Measurements from ENCODE around the gene FARS2. TPM values are rescaled to one million over a fixed set of nuclear protein-coding genes. Genes with fewer than 3 reads are reported as not detected.

Gene FARS2
- total RNA-seq, 1 experiment from 2014 or later: 17.8 TPM

DNA sequence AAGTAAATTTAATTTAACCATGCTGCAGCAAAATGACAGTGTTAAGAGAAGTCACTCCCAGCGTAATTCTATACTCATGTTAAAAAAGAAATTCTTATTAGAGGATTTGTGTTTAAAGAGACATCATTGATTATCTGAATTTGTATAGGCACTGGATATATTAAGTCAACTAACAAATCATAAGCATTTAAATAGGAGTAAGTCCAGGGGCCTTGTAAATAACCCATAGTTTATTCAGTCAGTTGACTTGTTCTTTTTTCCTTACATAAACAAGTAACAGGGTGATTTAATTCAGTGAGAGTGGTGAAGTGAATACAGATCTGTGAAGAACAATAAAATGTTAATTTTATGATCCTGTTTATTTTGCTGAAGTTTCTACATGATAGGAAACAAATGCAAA is 23.0 kb upstream of the FARS2 start:
- Histone ChIP-seq H3K4me1 (ENCODE audit: insufficient read depth, low read length, poor library complexity, severe bottlenecking) (no peaks in the 10 kb centered on the region), H3K4me3 (ENCODE audit: low read depth, low read length, poor library complexity, severe bottlenecking) (no peak overlapping the region), H3K27me3 (replicated peaks; ENCODE audit: insufficient read depth, low read depth, low read length, poor library complexity) (no peaks in the 10 kb centered on the region), H3K36me3 (ENCODE audit: insufficient read depth, low read length, poor library complexity, severe bottlenecking) (no peaks in the 10 kb centered on the region), H3K27ac (ENCODE audit: low read depth, low read length, poor library complexity, severe bottlenecking) (no peak overlapping the region), H3K9me3 (ENCODE audit: low read depth, low read length, poor library complexity, severe bottlenecking) (no peaks in the 10 kb centered on the region)
- BruUV-seq (replicated peaks): no TSS peak
- ChIA-PET POLR2A (ENCODE audit: low non-redundant PET) (no interaction called here), CTCF (no interaction called here)
- DNase-seq (ENCODE audit: low spot score): no peak
- intact Hi-C loops (cut with micrococcal nuclease; ENCODE audit: unreplicated experiment): no loop called here
- TF ChIP-seq, protein P1, sequence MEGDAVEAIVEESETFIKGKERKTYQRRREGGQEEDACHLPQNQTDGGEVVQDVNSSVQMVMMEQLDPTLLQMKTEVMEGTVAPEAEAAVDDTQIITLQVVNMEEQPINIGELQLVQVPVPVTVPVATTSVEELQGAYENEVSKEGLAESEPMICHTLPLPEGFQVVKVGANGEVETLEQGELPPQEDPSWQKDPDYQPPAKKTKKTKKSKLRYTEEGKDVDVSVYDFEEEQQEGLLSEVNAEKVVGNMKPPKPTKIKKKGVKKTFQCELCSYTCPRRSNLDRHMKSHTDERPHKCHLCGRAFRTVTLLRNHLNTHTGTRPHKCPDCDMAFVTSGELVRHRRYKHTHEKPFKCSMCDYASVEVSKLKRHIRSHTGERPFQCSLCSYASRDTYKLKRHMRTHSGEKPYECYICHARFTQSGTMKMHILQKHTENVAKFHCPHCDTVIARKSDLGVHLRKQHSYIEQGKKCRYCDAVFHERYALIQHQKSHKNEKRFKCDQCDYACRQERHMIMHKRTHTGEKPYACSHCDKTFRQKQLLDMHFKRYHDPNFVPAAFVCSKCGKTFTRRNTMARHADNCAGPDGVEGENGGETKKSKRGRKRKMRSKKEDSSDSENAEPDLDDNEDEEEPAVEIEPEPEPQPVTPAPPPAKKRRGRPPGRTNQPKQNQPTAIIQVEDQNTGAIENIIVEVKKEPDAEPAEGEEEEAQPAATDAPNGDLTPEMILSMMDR (conservative IDR thresholded peaks at IDR 0.05; ENCODE audit: low read depth, low read length): no peak
- TF ChIP-seq EZH2 (IDR thresholded peaks at IDR 0.05; ENCODE audit: borderline replicate concordance, low read depth, low read length, poor library complexity, severe bottlenecking): no peak

DNA sequence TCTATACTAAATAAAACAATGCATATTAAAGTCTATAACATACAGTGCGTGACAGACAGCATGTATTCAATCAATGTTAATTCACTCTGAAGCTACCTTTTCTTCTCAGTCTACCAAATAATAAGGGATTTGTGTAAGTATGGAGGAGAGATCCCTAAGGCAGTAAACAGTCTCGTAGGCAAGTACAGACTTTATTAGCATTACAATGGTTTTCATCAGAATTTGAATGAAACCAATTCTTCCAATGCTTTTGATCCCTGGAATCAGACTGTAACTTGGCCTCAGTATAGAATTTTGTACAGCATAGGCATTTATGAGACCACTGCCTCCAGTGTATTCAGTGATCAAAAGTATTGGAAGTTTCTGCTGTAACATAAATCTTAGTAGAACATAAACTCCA is 20.1 kb upstream of the FARS2 start:
- Histone ChIP-seq H3K27ac (ENCODE audit: low read depth, low read length, poor library complexity, severe bottlenecking) (no peak overlapping the region), H3K36me3 (ENCODE audit: insufficient read depth, low read length, poor library complexity, severe bottlenecking) (peaks cover 3% of the 10 kb centered on the region), H3K27me3 (replicated peaks; ENCODE audit: insufficient read depth, low read depth, low read length, poor library complexity) (no peaks in the 10 kb centered on the region), H3K4me3 (ENCODE audit: low read depth, low read length, poor library complexity, severe bottlenecking) (no peak overlapping the region), H3K9me3 (ENCODE audit: low read depth, low read length, poor library complexity, severe bottlenecking) (no peaks in the 10 kb centered on the region), H3K4me1 (ENCODE audit: insufficient read depth, low read length, poor library complexity, severe bottlenecking) (peaks cover 5% of the 10 kb centered on the region)
- no TSS peak for BruUV-seq (replicated peaks)
- TF ChIP-seq, protein P1 (conservative IDR thresholded peaks at IDR 0.05; ENCODE audit: low read depth, low read length): no peak
- TF ChIP-seq EZH2 (IDR thresholded peaks at IDR 0.05; ENCODE audit: borderline replicate concordance, low read depth, low read length, poor library complexity, severe bottlenecking): no peak
- CTCF ChIA-PET: no interaction called here
- no peak for DNase-seq (ENCODE audit: low spot score)
- POLR2A ChIA-PET (ENCODE audit: low non-redundant PET): no interaction called here
- intact Hi-C loops (cut with micrococcal nuclease; ENCODE audit: unreplicated experiment): no loop called here

DNA sequence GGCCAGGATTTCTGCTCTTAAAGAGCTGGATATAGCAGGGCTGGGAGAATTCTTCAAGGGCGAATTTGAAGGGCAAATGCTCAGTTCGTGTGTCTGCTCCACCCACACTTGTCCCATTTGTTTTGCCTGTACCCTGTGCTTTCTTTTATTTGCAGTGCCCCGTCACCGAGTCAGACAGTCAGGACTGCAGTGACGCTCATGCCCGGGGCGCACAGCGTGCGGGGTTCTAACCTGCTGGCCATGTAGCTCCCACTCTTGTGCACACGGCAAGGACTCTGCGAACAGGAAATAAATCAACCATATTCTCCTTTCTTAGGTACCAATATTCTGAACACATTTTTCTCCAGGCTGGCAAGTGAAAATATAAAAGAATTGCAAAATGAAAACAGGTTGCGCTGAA is 18.2 kb upstream of the FARS2 start:
- Histone ChIP-seq H3K27ac (ENCODE audit: low read depth, low read length, poor library complexity, severe bottlenecking) (no peak overlapping the region), H3K4me1 (ENCODE audit: insufficient read depth, low read length, poor library complexity, severe bottlenecking) (peaks cover 13% of the 10 kb centered on the region), H3K36me3 (ENCODE audit: insufficient read depth, low read length, poor library complexity, severe bottlenecking) (peaks cover 3% of the 10 kb centered on the region), H3K27me3 (replicated peaks; ENCODE audit: insufficient read depth, low read depth, low read length, poor library complexity) (no peaks in the 10 kb centered on the region), H3K9me3 (ENCODE audit: low read depth, low read length, poor library complexity, severe bottlenecking) (no peaks in the 10 kb centered on the region), H3K4me3 (ENCODE audit: low read depth, low read length, poor library complexity, severe bottlenecking) (no peak overlapping the region)
- DNase-seq (ENCODE audit: low spot score): no peak
- TF ChIP-seq, protein P1 (conservative IDR thresholded peaks at IDR 0.05; ENCODE audit: low read depth, low read length): no peak
- no peak for TF ChIP-seq EZH2 (IDR thresholded peaks at IDR 0.05; ENCODE audit: borderline replicate concordance, low read depth, low read length, poor library complexity, severe bottlenecking)
- ChIA-PET CTCF (no interaction called here), POLR2A (ENCODE audit: low non-redundant PET) (no interaction called here)
- intact Hi-C loops (cut with micrococcal nuclease; ENCODE audit: unreplicated experiment): no loop called here
- no TSS peak for BruUV-seq (replicated peaks)

Measured in A673 (cell line).